H9 (cell line): Measurements from ENCODE around the gene PKNOX2. TPM values are rescaled to one million over a fixed set of nuclear protein-coding genes. Genes with fewer than 3 reads are reported as not detected.

Source experiments
- DNase-seq: peaks from one replicate; pipeline ENCODE4 v3.0.0-alpha.2; 2017
- H2AFZ ChIP-seq: one replicate; pipeline ENCODE4 v1.6.1; 2013; ENCODE audit warnings: mild to moderate bottlenecking, low read length, control low read depth, moderate library complexity
- H2AK5ac ChIP-seq: 2 replicates; pipeline ENCODE4 v1.6.1; 2013; ENCODE audit warnings: low read length, control low read depth, mixed read lengths; ENCODE audit not compliant: insufficient read length
- H2BK120ac ChIP-seq: one replicate; pipeline ENCODE4 v1.6.1; 2013; ENCODE audit warnings: low read depth, mild to moderate bottlenecking, low read length, control low read depth, inconsistent platforms; ENCODE audit not compliant: poor library complexity, severe bottlenecking
- H2BK12ac ChIP-seq: 2 replicates; pipeline ENCODE4 v1.6.1; 2013; ENCODE audit warnings: low read length, control low read depth, mixed read lengths, low read depth; ENCODE audit not compliant: insufficient read length
- H2BK15ac ChIP-seq: 2 replicates; pipeline ENCODE4 v1.6.1; 2013; ENCODE audit warnings: low read depth, low read length, control low read depth
- H2BK20ac ChIP-seq: one replicate; pipeline ENCODE4 v1.6.1; 2013; ENCODE audit warnings: low read depth, mild to moderate bottlenecking, low read length, control low read depth, inconsistent platforms; ENCODE audit not compliant: poor library complexity, severe bottlenecking
- H2BK5ac ChIP-seq: 2 replicates; pipeline ENCODE4 v1.6.1; 2013; ENCODE audit warnings: low read length, control low read depth, mixed read lengths; ENCODE audit not compliant: insufficient read length
- H3K14ac ChIP-seq: 2 replicates; pipeline ENCODE4 v1.6.1; 2013; ENCODE audit warnings: low read length, control low read depth; ENCODE audit not compliant: insufficient read depth
- H3K18ac ChIP-seq: 2 replicates; pipeline ENCODE4 v1.6.1; 2013; ENCODE audit warnings: low read depth, mild to moderate bottlenecking, mixed read lengths, low read length, control low read depth; ENCODE audit not compliant: insufficient read length
- H3K23ac ChIP-seq: 2 replicates; pipeline ENCODE4 v1.6.1; 2013; ENCODE audit warnings: low read length, control low read depth, mixed read lengths, low read depth; ENCODE audit not compliant: insufficient read length
- H3K23me2 ChIP-seq: 2 replicates; pipeline ENCODE4 v1.6.1; 2013; ENCODE audit warnings: low read depth, mild to moderate bottlenecking, mixed read lengths, low read length, control low read depth; ENCODE audit not compliant: insufficient read length, poor library complexity, severe bottlenecking
- H3K27ac ChIP-seq: 2 replicates; pipeline ENCODE4 v1.5.1; 2013; ENCODE audit warnings: low read length, control low read depth, mixed read lengths, low read depth; ENCODE audit not compliant: insufficient read length
- H3K27me3 ChIP-seq: 2 replicates; pipeline ENCODE4 v1.6.1; 2013; ENCODE audit warnings: low read length, control low read depth, inconsistent platforms; ENCODE audit not compliant: insufficient read depth
- H3K4ac ChIP-seq: 2 replicates; pipeline ENCODE4 v1.6.1; 2013; ENCODE audit warnings: low read depth, mild to moderate bottlenecking, control low read depth, inconsistent platforms, low read length, moderate library complexity
- H3K4me1 ChIP-seq: 2 replicates; pipeline ENCODE4 v1.6.1; 2013; ENCODE audit warnings: low read length, control low read depth, inconsistent platforms; ENCODE audit not compliant: insufficient read depth
- H3K4me2 ChIP-seq: 2 replicates; pipeline ENCODE4 v1.6.1; 2013; ENCODE audit warnings: low read length, control low read depth, mixed read lengths; ENCODE audit not compliant: insufficient read length, insufficient read depth
- H3K56ac ChIP-seq: 2 replicates; pipeline ENCODE4 v1.6.1; 2013; ENCODE audit warnings: low read depth, mild to moderate bottlenecking, mixed read lengths, low read length, control low read depth; ENCODE audit not compliant: insufficient read length
- H3K79me1 ChIP-seq: 2 replicates; pipeline ENCODE4 v1.6.1; 2013; ENCODE audit warnings: low read depth, mild to moderate bottlenecking, moderate library complexity, low read length, control low read depth, inconsistent platforms; ENCODE audit not compliant: insufficient read depth, poor library complexity, severe bottlenecking
- H3K79me2 ChIP-seq: 2 replicates; pipeline ENCODE4 v1.6.1; 2013; ENCODE audit warnings: low read length, control low read depth, inconsistent platforms; ENCODE audit not compliant: insufficient read depth
- H3K9ac ChIP-seq: 2 replicates; pipeline ENCODE4 v1.6.1; 2013; ENCODE audit warnings: low read length, control low read depth, mixed read lengths; ENCODE audit not compliant: insufficient read length; ENCODE audit errors: extremely low read depth
- H3K9me3 ChIP-seq: one replicate; pipeline ENCODE4 v1.6.1; 2013; ENCODE audit warnings: low read depth, low read length, inconsistent platforms; ENCODE audit not compliant: control insufficient read depth
- H3T11ph ChIP-seq: one replicate; pipeline ENCODE4 v1.6.1; 2013; ENCODE audit warnings: mild to moderate bottlenecking, low read length, control low read depth, inconsistent platforms
- H4K20me1 ChIP-seq: one replicate; pipeline ENCODE4 v1.6.1; 2013; ENCODE audit not compliant: control insufficient read depth, insufficient read length, insufficient read depth
- H4K5ac ChIP-seq: 2 replicates; pipeline ENCODE4 v1.6.1; 2013; ENCODE audit warnings: low read depth, mild to moderate bottlenecking, mixed read lengths, low read length, control low read depth; ENCODE audit not compliant: insufficient read length
- H4K8ac ChIP-seq: replicated peaks from 2 replicates; pipeline ENCODE4 v1.6.1; 2013; ENCODE audit warnings: low read length, control low read depth, mixed read lengths, low read depth; ENCODE audit not compliant: insufficient read length
- H4K91ac ChIP-seq: 2 replicates; pipeline ENCODE4 v1.6.1; 2013; ENCODE audit warnings: low read depth, mild to moderate bottlenecking, moderate library complexity, mixed read lengths, low read length, control low read depth; ENCODE audit not compliant: insufficient read length
- H3K27ac Mint-ChIP-seq, 3 experiments: 2 replicates in 2 of 3; 3 replicates in 1 of 3; pipeline ENCODE4 v1.8.0; 2020 to 2021; ENCODE audit warnings: mixed read lengths in 3 of 3, mild to moderate bottlenecking in 1 of 3, moderate library complexity in 1 of 3
- H3K27me3 Mint-ChIP-seq: 2 replicates; pipeline ENCODE4 v1.8.0; 2021; ENCODE audit warnings: low read depth, mild to moderate bottlenecking, moderate library complexity, mixed read lengths
- H3K36me3 Mint-ChIP-seq, 3 experiments: 2 replicates in 2 of 3; 3 replicates in 1 of 3; pipeline ENCODE4 v1.8.0; 2020 to 2021; ENCODE audit warnings: low read depth in 3 of 3, mixed read lengths in 3 of 3; ENCODE audit not compliant: insufficient read depth in 1 of 3
- H3K4me1 Mint-ChIP-seq, 2 experiments: 2 replicates each; pipeline ENCODE4 v1.8.0; 2020; ENCODE audit warnings: mixed read lengths in 2 of 2
- H3K4me3 Mint-ChIP-seq, 2 experiments: 2 replicates in 1 of 2; 3 replicates in 1 of 2; pipeline ENCODE4 v1.8.0; 2020 to 2021; ENCODE audit warnings: mild to moderate bottlenecking in 2 of 2, mixed read lengths in 2 of 2, moderate library complexity in 1 of 2
- H3K9me3 Mint-ChIP-seq, 2 experiments: 2 replicates in 1 of 2; 3 replicates in 1 of 2; pipeline ENCODE4 v1.8.0; 2020; ENCODE audit warnings: mild to moderate bottlenecking in 2 of 2, mixed read lengths in 2 of 2, moderate library complexity in 1 of 2
- WGBS: extraction: QIAGEN DNeasy Blood & Tissue Kit; methylation state at CpG from one replicate; pipeline ENCODE4 v1.1.7; 2013; ENCODE audit warnings: missing lambda C conversion rate, low lambda C conversion rate, mixed read lengths; ENCODE audit not compliant: insufficient read length; ENCODE audit errors: extremely low coverage; 5-methylcytosine and 5-hydroxymethylcytosine counted together
- total RNA-seq: library from RNA; stranded (reverse); gene quantifications from 2 replicates; pipeline ENCODE4 v1.2.1, GENCODE V29; 2021
- TF ChIP-seq, protein P1 (sequence below): fragments of 200-600 bp; sonication (generic); conservative IDR thresholded peaks from 3 replicates; pipeline ENCODE4 v1.8.0; 2021; ENCODE audit warnings: antibody characterized with exemption, mild to moderate bottlenecking

PKNOX2 gene
- total RNA-seq, 1 experiment from 2014 or later: 1.3 TPM

DNA sequence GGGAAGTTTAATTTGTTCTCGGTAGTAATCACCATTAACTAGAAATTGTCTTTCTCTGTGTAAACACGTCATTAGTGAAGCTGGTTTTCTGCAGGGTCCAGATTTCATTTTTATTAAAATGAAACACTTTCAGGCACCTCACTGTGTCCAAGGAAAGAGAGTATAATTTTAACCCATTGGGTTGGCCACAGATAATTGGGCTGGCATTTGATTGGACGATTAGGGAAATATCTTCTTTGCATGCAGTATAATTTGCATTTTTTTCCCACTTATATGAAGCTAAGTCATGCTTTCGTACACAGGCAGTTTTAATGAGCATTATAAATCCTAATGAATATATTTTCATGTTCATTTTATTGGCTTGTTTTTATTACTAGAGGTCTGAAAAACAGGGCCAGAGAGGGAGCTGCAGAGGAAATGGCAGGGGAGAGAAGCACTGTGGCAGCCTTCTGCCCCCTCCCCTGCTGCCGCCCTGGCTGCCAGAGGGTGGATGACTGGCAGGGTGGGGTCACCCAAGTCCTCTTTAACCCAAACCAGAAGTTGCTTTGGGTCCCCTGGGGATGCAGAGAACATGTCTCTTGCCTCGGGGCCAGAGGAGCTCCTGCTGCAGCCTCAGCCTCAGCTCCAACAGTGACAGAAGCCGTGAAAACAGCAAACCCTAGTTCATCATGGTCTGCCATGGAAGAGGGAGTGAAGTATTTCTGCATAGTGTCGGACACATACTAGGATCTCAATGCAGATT, 93.9 kb downstream of the PKNOX2 start:
- no CpG with 5 or more reads among the region's 8 CpGs for WGBS
- H2BK15ac ChIP-seq: no peak overlapping the region
- H3K4ac ChIP-seq: no peak overlapping the region
- H3K23ac ChIP-seq: no peak overlapping the region
- TF ChIP-seq, protein P1, sequence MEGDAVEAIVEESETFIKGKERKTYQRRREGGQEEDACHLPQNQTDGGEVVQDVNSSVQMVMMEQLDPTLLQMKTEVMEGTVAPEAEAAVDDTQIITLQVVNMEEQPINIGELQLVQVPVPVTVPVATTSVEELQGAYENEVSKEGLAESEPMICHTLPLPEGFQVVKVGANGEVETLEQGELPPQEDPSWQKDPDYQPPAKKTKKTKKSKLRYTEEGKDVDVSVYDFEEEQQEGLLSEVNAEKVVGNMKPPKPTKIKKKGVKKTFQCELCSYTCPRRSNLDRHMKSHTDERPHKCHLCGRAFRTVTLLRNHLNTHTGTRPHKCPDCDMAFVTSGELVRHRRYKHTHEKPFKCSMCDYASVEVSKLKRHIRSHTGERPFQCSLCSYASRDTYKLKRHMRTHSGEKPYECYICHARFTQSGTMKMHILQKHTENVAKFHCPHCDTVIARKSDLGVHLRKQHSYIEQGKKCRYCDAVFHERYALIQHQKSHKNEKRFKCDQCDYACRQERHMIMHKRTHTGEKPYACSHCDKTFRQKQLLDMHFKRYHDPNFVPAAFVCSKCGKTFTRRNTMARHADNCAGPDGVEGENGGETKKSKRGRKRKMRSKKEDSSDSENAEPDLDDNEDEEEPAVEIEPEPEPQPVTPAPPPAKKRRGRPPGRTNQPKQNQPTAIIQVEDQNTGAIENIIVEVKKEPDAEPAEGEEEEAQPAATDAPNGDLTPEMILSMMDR: no peak
- H4K91ac ChIP-seq: no peak overlapping the region
- no peak overlapping the region for H3T11ph ChIP-seq
- H3K79me1 ChIP-seq: no peaks in the 10 kb centered on the region
- H3K27ac ChIP-seq: no peak overlapping the region
- no peak overlapping the region for H3K18ac ChIP-seq
- no peak overlapping the region for H2BK12ac ChIP-seq
- H4K8ac ChIP-seq: no peak overlapping the region
- H2BK20ac ChIP-seq: no peak overlapping the region
- H2BK120ac ChIP-seq: no peak overlapping the region
- no peak overlapping the region for H4K5ac ChIP-seq
- H3K4me1 Mint-ChIP-seq: peaks cover 41 to 54% of the 10 kb centered on the region in 2 experiments
- H3K4me2 ChIP-seq: no peak overlapping the region
- H3K9ac ChIP-seq: no peak overlapping the region
- no peaks in the 10 kb centered on the region for H3K36me3 Mint-ChIP-seq
- H3K27me3 ChIP-seq: no peaks in the 10 kb centered on the region; the same call in 1 of the 2 replicates
- no peak overlapping the region for H3K56ac ChIP-seq
- H3K9me3 ChIP-seq: no peaks in the 10 kb centered on the region
- H3K23me2 ChIP-seq: peaks cover 7% of the 10 kb centered on the region
- DNase-seq: no peak
- H2AFZ ChIP-seq: no peak overlapping the region
- H3K27ac Mint-ChIP-seq: peak overlapping the region in 1 of 3 experiments; percentile 38; a peak in 1 of 7 replicates
- no peak overlapping the region for H2AK5ac ChIP-seq
- no peak overlapping the region for H3K4me3 Mint-ChIP-seq
- peaks cover 10% of the 10 kb centered on the region for H3K4me1 ChIP-seq
- no peaks in the 10 kb centered on the region for H3K9me3 Mint-ChIP-seq
- H3K79me2 ChIP-seq: no peaks in the 10 kb centered on the region
- no peaks in the 10 kb centered on the region for H4K20me1 ChIP-seq
- H2BK5ac ChIP-seq: no peak overlapping the region
- no peak overlapping the region for H3K14ac ChIP-seq
- H3K27me3 Mint-ChIP-seq: peaks cover 25% of the 10 kb centered on the region
